GM12872 (cell line): ENCODE data around the gene NAA16.

Source experiments
- TF ChIP-seq, protein P1 (sequence below): IDR thresholded peaks from 3 replicates; pipeline ENCODE4 v1.5.1; 2011; ENCODE audit warnings: low read depth, mild to moderate bottlenecking, low read length, moderate library complexity; ENCODE audit not compliant: insufficient read depth

Gene NAA16

DNA sequence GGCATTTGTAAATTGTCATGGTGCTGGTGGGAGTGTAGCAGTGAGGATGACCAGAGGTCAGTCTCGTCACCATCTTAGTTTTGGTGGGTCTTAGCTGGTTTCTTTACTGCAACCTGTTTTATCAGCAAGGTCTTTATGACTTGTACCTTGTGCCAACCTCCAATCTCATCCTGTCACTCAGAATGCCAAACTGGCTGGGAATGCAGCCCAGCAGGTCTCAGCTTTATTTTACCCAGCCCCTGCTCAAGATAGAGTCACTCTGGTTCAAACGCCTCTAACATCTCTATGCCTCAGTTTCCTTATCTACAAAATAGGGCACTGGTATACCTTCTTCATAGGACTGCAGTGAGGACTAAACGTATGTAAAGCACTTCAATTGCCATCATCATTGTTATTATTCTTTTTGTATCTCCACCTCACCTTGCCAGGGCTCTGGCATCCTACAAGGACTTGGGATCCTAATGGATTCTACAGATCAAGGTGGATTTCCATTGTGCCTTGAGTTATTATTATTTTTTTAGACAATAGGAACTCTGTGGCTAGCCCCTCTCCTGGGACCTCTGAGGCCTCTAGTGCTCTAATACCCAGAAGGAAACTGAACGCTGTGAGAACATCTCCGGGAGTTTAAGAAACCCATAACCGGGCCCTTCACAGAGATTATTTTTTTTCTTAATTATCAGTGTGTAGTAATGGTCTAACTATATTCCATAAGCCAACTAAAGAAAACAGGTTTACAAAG, 77.2 kb downstream of the NAA16 start:
- TF ChIP-seq, protein P1, sequence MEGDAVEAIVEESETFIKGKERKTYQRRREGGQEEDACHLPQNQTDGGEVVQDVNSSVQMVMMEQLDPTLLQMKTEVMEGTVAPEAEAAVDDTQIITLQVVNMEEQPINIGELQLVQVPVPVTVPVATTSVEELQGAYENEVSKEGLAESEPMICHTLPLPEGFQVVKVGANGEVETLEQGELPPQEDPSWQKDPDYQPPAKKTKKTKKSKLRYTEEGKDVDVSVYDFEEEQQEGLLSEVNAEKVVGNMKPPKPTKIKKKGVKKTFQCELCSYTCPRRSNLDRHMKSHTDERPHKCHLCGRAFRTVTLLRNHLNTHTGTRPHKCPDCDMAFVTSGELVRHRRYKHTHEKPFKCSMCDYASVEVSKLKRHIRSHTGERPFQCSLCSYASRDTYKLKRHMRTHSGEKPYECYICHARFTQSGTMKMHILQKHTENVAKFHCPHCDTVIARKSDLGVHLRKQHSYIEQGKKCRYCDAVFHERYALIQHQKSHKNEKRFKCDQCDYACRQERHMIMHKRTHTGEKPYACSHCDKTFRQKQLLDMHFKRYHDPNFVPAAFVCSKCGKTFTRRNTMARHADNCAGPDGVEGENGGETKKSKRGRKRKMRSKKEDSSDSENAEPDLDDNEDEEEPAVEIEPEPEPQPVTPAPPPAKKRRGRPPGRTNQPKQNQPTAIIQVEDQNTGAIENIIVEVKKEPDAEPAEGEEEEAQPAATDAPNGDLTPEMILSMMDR, result no peak

DNA sequence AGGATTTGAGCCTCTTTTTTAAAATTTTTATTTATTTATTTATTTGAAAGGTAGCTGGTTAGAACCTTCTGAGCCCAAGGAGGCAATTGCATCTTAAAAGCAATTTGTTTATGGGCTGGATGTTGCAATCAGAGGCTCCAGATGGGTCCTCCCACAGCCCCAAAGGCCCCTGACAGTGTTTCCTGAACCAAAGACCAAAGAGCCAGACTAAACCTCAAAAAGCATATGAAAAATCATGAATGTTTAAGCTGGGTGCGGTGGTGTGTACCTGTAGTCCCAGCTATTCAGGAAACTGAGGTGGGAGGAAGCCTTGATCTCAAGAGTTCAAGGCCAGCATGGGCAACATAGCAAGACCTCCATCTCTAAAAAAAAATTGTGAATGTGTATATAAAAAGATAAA, 78.5 kb downstream of the NAA16 start:
- TF ChIP-seq, protein P1, result no peak

DNA sequence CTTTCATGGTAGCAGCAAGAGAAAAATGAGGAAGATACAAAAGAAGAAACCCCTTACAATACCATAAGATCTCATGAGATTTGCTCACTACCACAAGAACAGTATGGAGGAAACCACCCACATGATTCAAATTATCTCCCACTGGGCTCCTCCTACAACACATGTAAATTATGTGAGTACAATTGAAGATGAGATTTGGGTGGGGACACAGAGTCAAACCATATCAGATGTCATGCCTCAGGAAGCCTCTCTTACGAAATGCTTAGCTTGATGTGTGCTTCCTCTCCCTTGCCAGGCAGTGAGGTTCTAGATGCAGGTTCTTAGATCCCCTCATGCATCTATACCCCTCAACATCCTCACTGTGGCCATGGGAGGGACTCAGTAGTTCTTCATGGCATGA, 83.1 kb downstream of the NAA16 start:
- TF ChIP-seq, protein P1, result no peak

DNA sequence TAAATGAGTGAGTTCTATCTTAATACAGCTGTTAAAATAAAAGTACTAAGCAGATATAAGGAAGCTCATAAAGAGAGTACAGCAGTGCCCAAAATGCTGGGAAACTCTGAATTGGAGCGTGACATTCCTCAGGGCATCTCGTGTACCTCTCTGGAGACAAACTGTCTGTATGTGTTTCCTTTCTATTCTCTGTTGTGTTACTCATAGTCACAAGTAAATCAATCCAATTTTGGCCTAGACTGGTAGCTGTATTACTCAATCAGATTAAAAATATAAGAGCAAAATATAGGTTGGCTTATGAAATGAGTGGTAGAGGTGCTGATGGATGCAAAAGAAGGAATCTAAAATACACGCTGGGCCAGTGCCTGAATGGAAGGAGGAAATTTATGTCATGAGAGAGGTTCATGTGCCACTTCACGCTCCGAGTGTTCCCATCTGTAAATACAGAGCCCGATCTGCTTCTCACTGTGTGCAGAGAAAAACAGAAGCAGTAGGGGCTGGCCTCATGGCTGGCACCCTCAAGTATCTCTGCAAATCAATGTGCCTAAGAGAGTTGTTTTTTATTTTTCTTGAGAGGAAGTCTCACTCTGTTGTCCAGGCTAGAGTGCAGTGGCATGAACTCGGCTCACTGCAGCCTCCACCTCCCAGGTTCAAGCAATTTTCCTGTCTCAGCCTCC, 87.6 kb downstream of the NAA16 start:
- TF ChIP-seq, protein P1, result no peak

DNA sequence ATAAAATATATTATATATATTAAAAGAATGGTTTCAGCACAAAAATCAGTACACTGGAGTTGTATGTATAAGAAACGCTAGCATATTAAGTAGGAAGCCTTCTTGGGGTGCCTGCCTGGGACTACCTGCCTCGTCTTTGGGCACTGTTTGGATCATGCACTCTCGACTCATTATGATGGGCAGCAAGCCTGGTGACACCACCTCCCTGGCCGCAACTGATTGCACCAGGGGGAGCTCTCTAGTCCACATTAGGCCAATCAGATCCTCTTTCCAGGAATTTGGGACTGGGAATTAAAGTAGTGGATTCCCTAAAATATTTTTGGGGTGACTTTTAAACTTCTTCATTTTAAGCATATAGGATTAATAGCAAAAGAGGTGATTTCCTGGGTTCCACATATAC, 90.3 kb downstream of the NAA16 start:
- TF ChIP-seq, protein P1, result no peak

DNA sequence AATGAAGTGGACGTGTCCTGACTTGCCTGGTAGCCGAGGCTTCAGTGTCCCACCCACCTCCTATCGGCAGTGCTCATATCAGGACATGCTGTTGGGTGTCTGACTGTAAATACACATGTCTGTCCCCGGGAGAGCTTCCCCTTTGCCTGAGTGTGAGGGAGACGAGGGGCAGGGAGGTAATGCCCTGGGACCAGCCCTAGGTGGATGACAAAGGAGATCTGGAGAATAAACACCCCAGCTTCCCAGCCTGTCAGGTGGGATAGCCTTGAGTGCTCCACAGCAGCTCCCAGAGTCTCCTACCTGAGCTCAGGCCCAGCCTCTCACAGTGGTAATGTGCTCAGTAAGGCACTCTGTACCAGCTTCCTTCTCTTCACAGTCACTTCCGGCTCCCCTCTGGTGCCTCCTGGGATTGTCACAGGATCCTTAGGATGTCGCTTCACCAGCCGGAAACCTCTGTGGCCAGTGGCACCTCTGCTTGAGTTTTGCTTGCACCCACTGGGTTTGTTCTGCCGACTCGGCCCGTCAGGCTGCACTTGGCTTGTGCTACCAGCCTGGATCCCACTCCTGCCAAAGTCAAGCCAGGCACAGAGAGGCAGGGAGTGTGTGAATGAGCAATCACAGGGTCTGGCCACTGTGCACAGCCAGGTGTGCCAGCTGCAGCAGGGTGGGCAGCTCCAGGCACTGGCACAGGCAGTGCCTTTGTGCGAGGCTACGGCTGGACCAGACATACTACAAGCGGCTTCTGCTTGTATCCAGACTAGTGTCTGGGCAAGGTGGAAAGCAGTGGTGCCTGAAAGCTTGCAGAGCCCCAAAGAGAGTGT, 91.8 kb downstream of the NAA16 start:
- TF ChIP-seq, protein P1, result no peak

DNA sequence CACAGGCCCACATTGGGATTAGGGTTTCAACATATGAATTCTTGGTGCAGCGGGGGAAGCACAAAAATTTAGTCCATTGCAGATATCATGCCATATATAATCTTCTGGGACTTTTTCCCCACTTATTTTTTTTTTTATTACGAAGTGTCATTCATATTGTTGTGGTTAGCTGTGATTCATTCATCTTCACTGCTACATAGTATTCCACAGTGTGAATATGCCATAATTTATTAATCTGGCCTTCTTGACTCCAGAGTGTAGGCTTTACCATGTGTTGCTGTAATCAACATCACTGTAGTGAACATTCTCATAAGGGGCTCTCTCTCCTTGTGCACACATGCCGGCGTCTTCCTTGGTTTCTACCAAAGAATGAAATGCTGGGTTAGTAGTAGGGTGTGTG, 92.9 kb downstream of the NAA16 start:
- TF ChIP-seq, protein P1, result no peak
